ENCODE measurements around the gene DDX60.
"Not testable (repeated sequence)": the region's sequence is repeated elsewhere in the genome, so short reads cannot be mapped to it uniquely, and the experiment has no call there.

DDX60 gene
- total RNA-seq = 70.6 to 191 (median 142) reads per million in 4 experiments

- DNase-seq = peak; percentile 68
These were observed at the start of gene DDX60 for GRCh38 chr4:168318266-168318895. DDX60 (minus strand) TSS chr4:168318752; CDS start chr4:168311259, 7,493 bp downstream.

GRCh38 chr4:168367065-168367464 lies 48.5 kb upstream of the DDX60 start:
- no peak for DNase-seq

- DNase-seq = no peak
These were observed 43.5 kb upstream of the DDX60 start for GRCh38 chr4:168362025-168362401.

GRCh38 chr4:168361365-168362024 lies 42.9 kb upstream of the DDX60 start:
- DNase-seq = no peak

GRCh38 chr4:168360271-168360670 lies 41.7 kb upstream of the DDX60 start:
- DNase-seq = no peak

- no peak for DNase-seq
These were observed 39.4 kb upstream of the DDX60 start for GRCh38 chr4:168357941-168358340.

- DNase-seq = no peak
These were observed 35.2 kb upstream of the DDX60 start for GRCh38 chr4:168353746-168354145.

- no peak for DNase-seq
These were observed 19.0 kb upstream of the DDX60 start for GRCh38 chr4:168337550-168337940.

GRCh38 chr4:168336837-168337549 lies 18.4 kb upstream of the DDX60 start:
- no peak for DNase-seq

GRCh38 chr4:168335621-168336020 lies 17.1 kb upstream of the DDX60 start:
- DNase-seq = no peak

GRCh38 chr4:168334053-168334452 lies 15.5 kb upstream of the DDX60 start:
- no peak for DNase-seq

- DNase-seq = not testable (repeated sequence)
These were observed 12.0 kb upstream of the DDX60 start for GRCh38 chr4:168330575-168330974.

GRCh38 chr4:168325591-168325990 lies 7.0 kb upstream of the DDX60 start:
- no peak for DNase-seq

GRCh38 chr4:168321006-168321405 lies 2.5 kb upstream of the DDX60 start:
- no peak for DNase-seq

- no peak for DNase-seq
These were observed 1.0 kb upstream of the DDX60 start for GRCh38 chr4:168319486-168320019.

- DNase-seq = no peak
These were observed 931 bp downstream of the DDX60 start for GRCh38 chr4:168317621-168318020.

GRCh38 chr4:168309781-168310180 lies 8.8 kb downstream of the DDX60 start:
- DNase-seq = no peak

- DNase-seq = no peak
These were observed 9.6 kb downstream of the DDX60 start for GRCh38 chr4:168308912-168309311.

- DNase-seq = no peak
These were observed 12.1 kb downstream of the DDX60 start for GRCh38 chr4:168306476-168306875.

- DNase-seq = no peak
These were observed 13.7 kb downstream of the DDX60 start for GRCh38 chr4:168304744-168305459.

GRCh38 chr4:168303430-168303829 lies 15.1 kb downstream of the DDX60 start:
- DNase-seq = not testable (repeated sequence)

- no peak for DNase-seq
These were observed 25.1 kb downstream of the DDX60 start for GRCh38 chr4:168293386-168293975.

- no peak for DNase-seq
These were observed 27.3 kb downstream of the DDX60 start for GRCh38 chr4:168291242-168291641.
